Retinal pigment epithelial cell (primary cell): Measurements from ENCODE around the gene CASP7.
A peak's percentile ranks its signal among the peaks of the same experiment; 100 is the strongest.

Source experiments
- DNase-seq: peaks from one replicate; pipeline ENCODE4 v3.0.0-alpha.2; 2010; ENCODE audit warnings: low read depth
- H3K4me3 ChIP-seq: 2 replicates; pipeline ENCODE4 v1.5.1; 2011; ENCODE audit warnings: mild to moderate bottlenecking, low read length, control low read depth, moderate library complexity
- CTCF ChIP-seq: conservative IDR thresholded peaks from 2 replicates; pipeline ENCODE4 v1.5.1; 2011; ENCODE audit warnings: low read depth, low read length, control low read depth, inconsistent platforms

CASP7 gene

GRCh38 chr10:113656896-113657295, 22.8 kb upstream of the CASP7 start:
- no peak for DNase-seq
- TF ChIP-seq CTCF = no peak
- H3K4me3 ChIP-seq = no peak overlapping the region

GRCh38 chr10:113657544-113657943, 22.2 kb upstream of the CASP7 start:
- no peak for TF ChIP-seq CTCF
- DNase-seq = no peak
- H3K4me3 ChIP-seq = no peak overlapping the region

- H3K4me3 ChIP-seq = no peak overlapping the region
- no peak for DNase-seq
Measured at GRCh38 chr10:113661332-113661731, 18.4 kb upstream of the CASP7 start.

GRCh38 chr10:113663142-113663541, 16.6 kb upstream of the CASP7 start:
- no peak for TF ChIP-seq CTCF
- no peak for DNase-seq
- H3K4me3 ChIP-seq = no peak overlapping the region

More at GRCh38 chr10:113661332-113661731, 18.4 kb upstream of the CASP7 start:
- no peak for TF ChIP-seq CTCF

GRCh38 chr10:113663908-113664307, 15.8 kb upstream of the CASP7 start, which contains the start of gene NRAP:
NRAP (minus strand) TSS chr10:113664041; CDS start chr10:113663882, 159 bp downstream.
- no peak within 1 kb of the TSS for H3K4me3 ChIP-seq
- TF ChIP-seq CTCF = no peak
- DNase-seq = no peak

DNA sequence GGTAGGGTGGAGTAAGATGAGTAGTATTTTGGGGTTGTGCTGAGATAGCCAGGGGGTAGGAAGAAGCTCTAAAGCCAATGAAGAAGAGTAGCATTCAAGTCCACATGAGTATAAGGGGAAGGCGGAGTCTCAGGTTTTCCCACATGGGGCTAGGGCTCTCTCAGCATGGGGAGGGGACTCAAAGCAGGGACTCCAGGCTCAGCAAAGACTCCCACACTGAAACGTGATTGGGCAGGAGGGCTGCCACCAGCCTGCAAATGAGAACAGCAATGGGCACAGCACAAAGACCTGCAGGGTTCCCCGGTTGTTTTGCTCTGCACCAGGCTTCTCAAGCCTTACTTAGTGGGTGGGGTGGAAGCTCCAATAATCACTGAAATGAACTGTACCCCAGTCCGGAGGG, 14.4 kb upstream of the CASP7 start:
- DNase-seq = no peak
- no peak overlapping the region for H3K4me3 ChIP-seq
- TF ChIP-seq CTCF = no peak

GRCh38 chr10:113665806-113666354, 13.8 kb upstream of the CASP7 start:
- DNase-seq = peak; percentile 96
- no peak for TF ChIP-seq CTCF
- H3K4me3 ChIP-seq = no peak overlapping the region
